AG09309 (cell line): ENCODE data around the gene GOLT1B.

Source experiments
- DNase-seq: peaks from one replicate; pipeline ENCODE4 v3.0.0-alpha.2; 2010; ENCODE audit warnings: low read depth
- H3K4me3 ChIP-seq: 2 replicates; pipeline ENCODE4 v1.5.1; 2011; ENCODE audit warnings: mild to moderate bottlenecking, low read depth, low read length, moderate library complexity; ENCODE audit not compliant: control insufficient read depth
- TF ChIP-seq, protein P1 (sequence below): IDR thresholded peaks from 2 replicates; pipeline ENCODE4 v1.5.1; 2011; ENCODE audit warnings: mild to moderate bottlenecking, low read depth, low read length, inconsistent platforms; ENCODE audit not compliant: insufficient read depth, control insufficient read depth; ENCODE audit errors: missing control alignments

The GOLT1B gene

GRCh38 chr12:21566907-21567394 is 65.4 kb downstream of the GOLT1B start:
- TF ChIP-seq, protein P1, sequence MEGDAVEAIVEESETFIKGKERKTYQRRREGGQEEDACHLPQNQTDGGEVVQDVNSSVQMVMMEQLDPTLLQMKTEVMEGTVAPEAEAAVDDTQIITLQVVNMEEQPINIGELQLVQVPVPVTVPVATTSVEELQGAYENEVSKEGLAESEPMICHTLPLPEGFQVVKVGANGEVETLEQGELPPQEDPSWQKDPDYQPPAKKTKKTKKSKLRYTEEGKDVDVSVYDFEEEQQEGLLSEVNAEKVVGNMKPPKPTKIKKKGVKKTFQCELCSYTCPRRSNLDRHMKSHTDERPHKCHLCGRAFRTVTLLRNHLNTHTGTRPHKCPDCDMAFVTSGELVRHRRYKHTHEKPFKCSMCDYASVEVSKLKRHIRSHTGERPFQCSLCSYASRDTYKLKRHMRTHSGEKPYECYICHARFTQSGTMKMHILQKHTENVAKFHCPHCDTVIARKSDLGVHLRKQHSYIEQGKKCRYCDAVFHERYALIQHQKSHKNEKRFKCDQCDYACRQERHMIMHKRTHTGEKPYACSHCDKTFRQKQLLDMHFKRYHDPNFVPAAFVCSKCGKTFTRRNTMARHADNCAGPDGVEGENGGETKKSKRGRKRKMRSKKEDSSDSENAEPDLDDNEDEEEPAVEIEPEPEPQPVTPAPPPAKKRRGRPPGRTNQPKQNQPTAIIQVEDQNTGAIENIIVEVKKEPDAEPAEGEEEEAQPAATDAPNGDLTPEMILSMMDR = no peak
- DNase-seq = no peak
- no peak overlapping the region for H3K4me3 ChIP-seq
